GM12878 (cell line): ENCODE data around the gene SMARCB1. TPM values are rescaled to one million over a fixed set of nuclear protein-coding genes. Genes with fewer than 3 reads are reported as not detected.

ENCODE experiments used
- ATAC-seq: fragments of 200-7000 bp; cut with Tn5 transposase; 3 replicates; pipeline ENCODE4 v1.9.1; 2020; ENCODE audit warnings: mild to moderate bottlenecking, moderate library complexity
- BruUV-seq: library from RNA; stranded (reverse); fragments of 400-500 nt; replicated peaks from 2 replicates; lab custom pipeline; 2021; lab: Mats Ljungman, UMichigan
- CTCF ChIA-PET: fragments of 300-600 bp; sonication (Branson Sonifier 250); formaldehyde crosslinking; extraction: SDS; loops from one replicate; lab custom pipeline; 2021; ENCODE audit warnings: inconsistent platforms; lab: Yijun Ruan, JAX
- POLR2A ChIA-PET: fragments of 350-600 bp; formaldehyde crosslinking; extraction: SDS; loops from one replicate; lab custom pipeline; 2021; ENCODE audit warnings: inconsistent platforms; lab: Charles Lee
- RAD21 ChIA-PET: fragments of 300-600 bp; sonication (Branson Sonifier 250); formaldehyde crosslinking; loops from one replicate; lab custom pipeline; 2023; ENCODE audit warnings: antibody characterized with exemption; ENCODE audit not compliant: unreplicated experiment; lab: Charles Lee
- SMC1A ChIA-PET: fragments of 300-600 bp; sonication (Branson Sonifier 250); formaldehyde crosslinking; loops from one replicate; lab custom pipeline; 2023; ENCODE audit not compliant: unreplicated experiment, uncharacterized antibody; lab: Charles Lee
- DNase-seq: peaks from one replicate; pipeline ENCODE4 v3.0.0-alpha.2; 2011; ENCODE audit warnings: low read depth, low spot score
- FAIRE-seq: peaks from 3 replicates; lab custom pipeline; 2011; peaks lifted over from hg19 to GRCh38; lab: Jason Lieb, UNC
- H2AFZ ChIP-seq: 2 replicates; pipeline ENCODE4 v1.6.0; 2011; ENCODE audit warnings: low read depth, low read length, control low read depth; ENCODE audit not compliant: control insufficient read depth
- H3K27ac ChIP-seq: 2 replicates; pipeline ENCODE4 v1.5.1; 2011; ENCODE audit warnings: control low read depth; ENCODE audit not compliant: control insufficient read depth, insufficient read depth
- H3K27me3 ChIP-seq, 2 experiments: replicated peaks in 1 of 2; 2 replicates each; pipeline versions ENCODE4 v1.6.0 to v1.6.1; 2011; ENCODE audit warnings: low read length in 1 of 2; ENCODE audit not compliant: control insufficient read depth in 2 of 2, insufficient read depth in 2 of 2
- H3K36me3 ChIP-seq, 2 experiments: 2 replicates each; pipeline ENCODE4 v1.5.1; 2011; ENCODE audit warnings: low read length in 1 of 2; ENCODE audit not compliant: control insufficient read depth in 2 of 2, insufficient read depth in 2 of 2
- H3K4me1 ChIP-seq: 2 replicates; pipeline ENCODE4 v1.6.1; 2011; ENCODE audit warnings: mild to moderate bottlenecking, low read length, moderate library complexity, mixed read lengths; ENCODE audit not compliant: control insufficient read depth, insufficient read depth
- H3K4me2 ChIP-seq: 2 replicates; pipeline ENCODE4 v1.6.0; 2011; ENCODE audit warnings: control low read depth; ENCODE audit not compliant: control insufficient read depth, insufficient read depth
- H3K4me3 ChIP-seq: fragments of 200-600 bp; sonication (generic); 2 replicates; pipeline ENCODE4 v1.5.1; 2016
- H3K79me2 ChIP-seq: 2 replicates; pipeline ENCODE4 v1.6.0; 2011; ENCODE audit warnings: low read length; ENCODE audit not compliant: control insufficient read depth, insufficient read depth
- H3K9ac ChIP-seq: 2 replicates; pipeline ENCODE4 v1.8.0; 2011; ENCODE audit warnings: low read length, control low read depth, mixed read lengths; ENCODE audit not compliant: control insufficient read depth, insufficient read depth
- H3K9me3 ChIP-seq: replicated peaks from 3 replicates; pipeline ENCODE4 v1.5.1; 2011; ENCODE audit warnings: mild to moderate bottlenecking, low read length; ENCODE audit not compliant: control insufficient read depth, insufficient read depth
- H4K20me1 ChIP-seq: 2 replicates; pipeline ENCODE4 v1.6.0; 2011; ENCODE audit not compliant: control insufficient read depth, insufficient read depth
- BACH1 ChIP-seq: fragments of 450-650 bp; IDR thresholded peaks from 2 replicates; pipeline ENCODE4 v1.6.1; 2017; ENCODE audit warnings: mild to moderate bottlenecking, borderline replicate concordance
- BCL11A ChIP-seq: IDR thresholded peaks from 2 replicates; pipeline ENCODE4 v1.6.1; 2011; ENCODE audit warnings: low read depth, low read length
- EED ChIP-seq: sonication (generic); IDR thresholded peaks from 2 replicates; pipeline ENCODE4 v1.6.1; 2016; ENCODE audit warnings: antibody characterized with exemption, low read depth
- EP300 ChIP-seq, 2 experiments: fragments of 150-350 bp in 1 of 2; IDR thresholded peaks; 2 replicates each; pipeline ENCODE4 v1.6.1; 2011 to 2012; ENCODE audit warnings: low read depth in 2 of 2, low read length in 2 of 2, borderline replicate concordance in 1 of 2, improper control_type of control experiment in 1 of 2, inconsistent platforms in 1 of 2; ENCODE audit not compliant: control insufficient read depth in 1 of 2
- EZH2 ChIP-seq: IDR thresholded peaks from 2 replicates; pipeline ENCODE4 v1.6.1; 2012; ENCODE audit warnings: low read depth, mild to moderate bottlenecking, control low read depth, inconsistent platforms, low read length, borderline replicate concordance; ENCODE audit not compliant: control insufficient read depth
- LARP7 ChIP-seq: fragments of 450-650 bp; IDR thresholded peaks from 2 replicates; pipeline ENCODE4 v1.6.1; 2017; ENCODE audit warnings: mild to moderate bottlenecking
- MTA2 ChIP-seq: fragments of 450-650 bp; IDR thresholded peaks from 2 replicates; pipeline ENCODE4 v1.6.1; 2016; ENCODE audit warnings: low read depth, mild to moderate bottlenecking, moderate library complexity
- NBN ChIP-seq: fragments of 450-650 bp; IDR thresholded peaks from 2 replicates; pipeline ENCODE4 v1.6.1; 2016
- NFYB ChIP-seq: IDR thresholded peaks from 2 replicates; pipeline ENCODE4 v1.6.1; 2011; ENCODE audit warnings: low read depth, mild to moderate bottlenecking, low read length, improper control_type of control experiment, moderate library complexity; ENCODE audit not compliant: insufficient read depth
- NR2F1 ChIP-seq: fragments of 450-650 bp; conservative IDR thresholded peaks from 2 replicates; pipeline ENCODE4 v1.6.1; 2017; ENCODE audit warnings: mild to moderate bottlenecking
- PAX5 ChIP-seq: IDR thresholded peaks from 2 replicates; pipeline ENCODE4 v1.6.1; 2011; ENCODE audit warnings: low read depth, low read length, borderline replicate concordance
- POLR2A ChIP-seq: IDR thresholded peaks from 2 replicates; pipeline ENCODE4 v1.6.1; 2011; ENCODE audit warnings: low read depth, mild to moderate bottlenecking, low read length
- SIN3A ChIP-seq: IDR thresholded peaks from 2 replicates; pipeline ENCODE4 v1.6.1; 2012; ENCODE audit warnings: low read depth, low read length, improper control_type of control experiment
- SMAD1 ChIP-seq: fragments of 450-650 bp; IDR thresholded peaks from 2 replicates; pipeline ENCODE4 v1.6.1; 2018; ENCODE audit warnings: mild to moderate bottlenecking, low read depth; ENCODE audit not compliant: partially characterized antibody
- STAT1 ChIP-seq: fragments of 450-650 bp; conservative IDR thresholded peaks from 2 replicates; pipeline ENCODE4 v1.6.1; 2014; ENCODE audit warnings: antibody characterized with exemption, mild to moderate bottlenecking
- TCF7 ChIP-seq: IDR thresholded peaks from 2 replicates; pipeline ENCODE4 v1.6.1; 2014; ENCODE audit warnings: antibody characterized with exemption, borderline replicate concordance
- WGBS: methylation state at CpG from one replicate; pipeline ENCODE4 v1.1.6; 2016; ENCODE audit warnings: low lambda C conversion rate; ENCODE audit not compliant: insufficient replicate concordance, insufficient coverage; ENCODE audit errors: missing lambda C conversion rate; 5-methylcytosine and 5-hydroxymethylcytosine counted together
- in situ Hi-C: fragments of 300-500 bp; cut with MboI; formaldehyde crosslinking; loops from 9 replicates; pipeline ENCODE4 v1.14.3; 2018; ENCODE audit warnings: mixed read lengths
- intact Hi-C: fragments of 100-400 bp; cut with micrococcal nuclease; formaldehyde crosslinking; loops from one replicate; pipeline ENCODE4 v1.14.2; 2022; ENCODE audit not compliant: unreplicated experiment
- polyA plus RNA-seq, 11 experiments: library from polyadenylated mRNA; depleted of rRNA in 4 of 11; unstranded in 6 of 11; stranded (reverse) in 5 of 11; fragments of >200 nt; fragmentation: Nextera tagmentation in 4 of 11; fragmentation: Illumina TruSeq in 1 of 11; extraction: Ambion mirVana in 4 of 11; extraction: Trizol in 1 of 11; gene quantifications; 1 replicate in 1 of 11; 2 replicates in 10 of 11; pipeline versions ENCODE4 v1.2.1 to v1.2.3, GENCODE V29; 2011 to 2016; ENCODE audit warnings: inconsistent platforms in 2 of 11, missing spikeins in 2 of 11, low read depth in 1 of 11
- total RNA-seq, 4 experiments: library from RNA; depleted of rRNA in 3 of 4; stranded (reverse); fragments of >200 nt in 3 of 4; fragmentation: Illumina TruSeq in 1 of 4; extraction: Trizol in 1 of 4; gene quantifications; 2 replicates each; pipeline versions ENCODE4 v1.2.1 to v1.2.3, GENCODE V29; 2013 to 2021
- TF ChIP-seq, protein P1 (sequence below): fragments of 450-650 bp; IDR thresholded peaks from 2 replicates; pipeline ENCODE4 v1.6.1; 2016; ENCODE audit warnings: mild to moderate bottlenecking
- TF ChIP-seq, protein P2 (sequence below): IDR thresholded peaks from 2 replicates; pipeline ENCODE4 v1.6.1; 2011; ENCODE audit warnings: low read depth, low read length, improper control_type of control experiment, borderline replicate concordance
- TF ChIP-seq, protein P3 (sequence below): IDR thresholded peaks from 2 replicates; pipeline ENCODE4 v1.6.1; 2011; ENCODE audit warnings: borderline replicate concordance, low read depth, mild to moderate bottlenecking, moderate library complexity, low read length; ENCODE audit not compliant: insufficient read depth, poor library complexity, severe bottlenecking

The SMARCB1 gene
- total and polyA plus RNA-seq, 10 of the 15 experiments (the other 5 are each of a cell fraction or from before 2014, with no cell fraction given) = 9.1 to 215 (median 183) TPM

DNA sequence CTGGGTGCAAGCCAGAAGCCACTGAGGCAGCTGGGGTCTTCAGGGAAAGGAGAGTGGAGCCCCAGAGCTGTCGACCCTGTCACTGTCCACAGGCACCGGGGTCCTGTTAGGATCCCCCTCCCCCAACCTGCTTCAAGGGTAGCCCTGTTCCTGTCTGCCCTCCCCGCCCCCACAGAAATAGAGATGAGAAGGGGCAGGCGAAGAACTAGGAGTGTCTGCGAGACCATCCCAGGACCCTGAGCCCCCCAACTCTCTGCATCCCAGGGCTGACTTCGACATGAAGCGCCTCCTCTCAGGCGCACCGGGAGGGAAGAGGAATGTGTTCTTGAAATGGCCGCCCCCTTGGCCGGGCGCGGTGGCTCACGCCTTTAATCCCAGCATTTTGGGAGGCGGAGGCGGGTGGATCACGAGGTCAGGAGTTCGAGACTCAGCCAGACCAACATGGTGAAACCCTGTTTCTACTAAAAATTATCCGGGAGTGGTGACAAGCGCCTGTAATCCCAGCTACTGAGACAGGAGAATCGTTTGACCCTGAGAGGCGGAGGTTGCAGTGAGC is 35.2 kb upstream of the SMARCB1 start (continued):
- TF ChIP-seq, protein P1, sequence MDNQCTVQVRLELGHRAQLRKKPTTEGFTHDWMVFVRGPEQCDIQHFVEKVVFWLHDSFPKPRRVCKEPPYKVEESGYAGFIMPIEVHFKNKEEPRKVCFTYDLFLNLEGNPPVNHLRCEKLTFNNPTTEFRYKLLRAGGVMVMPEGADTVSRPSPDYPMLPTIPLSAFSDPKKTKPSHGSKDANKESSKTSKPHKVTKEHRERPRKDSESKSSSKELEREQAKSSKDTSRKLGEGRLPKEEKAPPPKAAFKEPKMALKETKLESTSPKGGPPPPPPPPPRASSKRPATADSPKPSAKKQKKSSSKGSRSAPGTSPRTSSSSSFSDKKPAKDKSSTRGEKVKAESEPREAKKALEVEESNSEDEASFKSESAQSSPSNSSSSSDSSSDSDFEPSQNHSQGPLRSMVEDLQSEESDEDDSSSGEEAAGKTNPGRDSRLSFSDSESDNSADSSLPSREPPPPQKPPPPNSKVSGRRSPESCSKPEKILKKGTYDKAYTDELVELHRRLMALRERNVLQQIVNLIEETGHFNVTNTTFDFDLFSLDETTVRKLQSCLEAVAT = 0 out of 2 replicates have a peak, but pooled peaks have one; percentile 14
- TF ChIP-seq NBN (peak; percentile 48), BACH1 (0 out of 2 replicates have a peak, but pooled peaks have one; percentile 9), SMAD1 (no peak), LARP7 (0 out of 2 replicates have a peak, but pooled peaks have one; percentile 7), EZH2 (no peak), STAT1 (no peak), TCF7 (no peak)
- TF ChIP-seq, protein P2, sequence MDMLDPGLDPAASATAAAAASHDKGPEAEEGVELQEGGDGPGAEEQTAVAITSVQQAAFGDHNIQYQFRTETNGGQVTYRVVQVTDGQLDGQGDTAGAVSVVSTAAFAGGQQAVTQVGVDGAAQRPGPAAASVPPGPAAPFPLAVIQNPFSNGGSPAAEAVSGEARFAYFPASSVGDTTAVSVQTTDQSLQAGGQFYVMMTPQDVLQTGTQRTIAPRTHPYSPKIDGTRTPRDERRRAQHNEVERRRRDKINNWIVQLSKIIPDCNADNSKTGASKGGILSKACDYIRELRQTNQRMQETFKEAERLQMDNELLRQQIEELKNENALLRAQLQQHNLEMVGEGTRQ = no peak
- TF ChIP-seq, all 136 proteins: peak for 11

DNA sequence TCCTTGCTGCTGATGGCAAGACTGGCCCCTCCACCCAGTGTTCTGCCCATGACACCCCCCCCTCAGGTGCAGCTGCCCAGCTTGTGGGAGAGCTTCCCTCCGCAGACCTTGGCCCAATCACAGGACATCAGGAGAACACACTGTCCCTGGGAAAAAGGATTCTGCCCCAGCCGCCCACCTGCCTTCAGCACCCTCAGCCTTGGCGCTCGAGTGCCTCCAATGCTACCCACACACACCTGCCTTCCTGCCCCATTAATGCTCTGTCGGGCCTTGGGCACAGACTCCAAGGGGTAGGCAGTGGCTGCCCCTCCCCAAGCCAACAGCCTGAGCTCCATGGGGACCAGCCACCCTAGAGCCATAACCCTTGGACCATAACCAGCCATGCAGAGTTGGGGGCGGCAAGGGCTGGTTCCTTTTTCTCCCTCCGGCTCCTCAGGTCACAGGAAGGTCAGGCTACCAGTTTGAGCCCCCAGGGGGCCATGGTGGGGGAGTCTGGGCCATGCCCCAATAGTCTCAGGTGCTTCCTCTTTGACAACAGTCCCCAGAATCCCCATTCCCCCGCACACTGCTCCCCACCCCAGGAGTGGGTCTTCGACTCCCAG is 34.6 kb upstream of the SMARCB1 start:
- no peaks in the 10 kb centered on the region for H3K9me3 ChIP-seq
- peak overlapping the region; percentile 85; the same call in 1 of the 2 replicates for H3K4me3 ChIP-seq
- CTCF ChIA-PET = interaction anchor here (0.6 to 1.2 kb wide), 2 partner anchors 14 to 35 kb away, joined by 3 to 4 read pairs; no protein-coding TSS in a partner anchor
- in situ Hi-C loops (no loop called here), intact Hi-C loops (no loop called here)
- FAIRE-seq = no peak
- SMC1A ChIA-PET = interaction anchor here (1.0 to 1.6 kb wide), 2 partner anchors 15 to 98 kb away, joined by 3 to 4 read pairs; partner anchors contain the start of gene CHCHD10
- H4K20me1 ChIP-seq = no peaks in the 10 kb centered on the region
- no peak for DNase-seq
- peak; percentile 23 for ATAC-seq
- RAD21 ChIA-PET = interaction anchor here (0.6 kb wide), 1 partner anchor 13 kb away, joined by 3 read pairs; no protein-coding TSS in a partner anchor
- POLR2A ChIA-PET = interaction anchor here (0.6 to 1.8 kb wide), 4 partner anchors 16 to 766 kb away, joined by 3 to 9 read pairs (median 4); partner anchors contain the start of gene CHCHD10
- no peaks in the 10 kb centered on the region for H3K27me3 ChIP-seq
- H3K4me2 ChIP-seq = peak overlapping the region; percentile 99
- H3K36me3 ChIP-seq = no peaks in the 10 kb centered on the region
- BruUV-seq = no TSS peak
- 2% methylated on average over 9 of the region's 9 CpGs for WGBS
- peak overlapping the region; percentile 69 for H2AFZ ChIP-seq
- H3K9ac ChIP-seq = peak overlapping the region; percentile 16; the same call in 1 of the 2 replicates
- H3K4me1 ChIP-seq = peaks cover 30% of the 10 kb centered on the region
- peak overlapping the region; percentile 62 for H3K27ac ChIP-seq
- H3K79me2 ChIP-seq = no peaks in the 10 kb centered on the region
- peak; percentile 12; the same call in 1 of the 2 replicates for TF ChIP-seq MTA2
- 0 out of 2 replicates have a peak, but pooled peaks have one; percentile 10 for TF ChIP-seq POLR2A
- TF ChIP-seq SIN3A = no peak
- no peak for TF ChIP-seq NFYB
- TF ChIP-seq EED = peak; percentile 76
- 0 out of 2 replicates have a peak, but pooled peaks have one; percentile 42 for TF ChIP-seq BCL11A
- peak; percentile 60 for TF ChIP-seq NR2F1
- no peak for TF ChIP-seq LARP7
- TF ChIP-seq EP300 (IDR thresholded peaks at IDR 0.05; ENCODE audit: borderline replicate concordance in 1 of 2, control insufficient read depth in 1 of 2, low read depth in 2 of 2, low read length in 2 of 2) = 0 out of 4 replicates have a peak, but pooled peaks of 1 of the 2 experiments have one; percentile 19
- TF ChIP-seq PAX5 = peak; percentile 52; the same call in 1 of the 2 replicates
- TF ChIP-seq, protein P3, sequence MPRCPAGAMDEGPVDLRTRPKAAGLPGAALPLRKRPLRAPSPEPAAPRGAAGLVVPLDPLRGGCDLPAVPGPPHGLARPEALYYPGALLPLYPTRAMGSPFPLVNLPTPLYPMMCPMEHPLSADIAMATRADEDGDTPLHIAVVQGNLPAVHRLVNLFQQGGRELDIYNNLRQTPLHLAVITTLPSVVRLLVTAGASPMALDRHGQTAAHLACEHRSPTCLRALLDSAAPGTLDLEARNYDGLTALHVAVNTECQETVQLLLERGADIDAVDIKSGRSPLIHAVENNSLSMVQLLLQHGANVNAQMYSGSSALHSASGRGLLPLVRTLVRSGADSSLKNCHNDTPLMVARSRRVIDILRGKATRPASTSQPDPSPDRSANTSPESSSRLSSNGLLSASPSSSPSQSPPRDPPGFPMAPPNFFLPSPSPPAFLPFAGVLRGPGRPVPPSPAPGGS = peak; percentile 37
